DMS 273 (cell line): ENCODE results near the gene TAP1.

Experiments
- DNase-seq: peaks from one replicate; lab custom pipeline; 2025; ENCODE audit not compliant: unreplicated experiment; lab: John Stamatoyannopoulos, UW

Gene TAP1

GRCh38 chr6:32842021-32842650 lies 11.4 kb downstream of the TAP1 start:
- no peak for DNase-seq

GRCh38 chr6:32840604-32841246 lies 12.8 kb downstream of the TAP1 start:
- DNase-seq, result no peak

- no peak for DNase-seq
Observed at GRCh38 chr6:32839356-32839755, 14.1 kb downstream of the TAP1 start.

- DNase-seq, result peak; percentile 96
Observed at GRCh38 chr6:32838114-32838958, 15.2 kb downstream of the TAP1 start, which contains the start of gene TAP2. Gene TAP2, minus strand, starts transcription at chr6:32838739. Its CDS starts 506 bp downstream, at chr6:32838233.

GRCh38 chr6:32837651-32838113 lies 15.8 kb downstream of the TAP1 start:
- peak; percentile 45 for DNase-seq

- DNase-seq, result no peak
Observed at GRCh38 chr6:32836873-32837272, 16.6 kb downstream of the TAP1 start.

GRCh38 chr6:32835167-32835893 lies 18.2 kb downstream of the TAP1 start:
- no peak for DNase-seq

- no peak for DNase-seq
Observed at GRCh38 chr6:32833664-32834063, 19.8 kb downstream of the TAP1 start.

GRCh38 chr6:32832535-32832934 lies 21.0 kb downstream of the TAP1 start:
- no peak for DNase-seq

GRCh38 chr6:32830936-32831335 lies 22.6 kb downstream of the TAP1 start:
- no peak for DNase-seq

- no peak for DNase-seq
Observed at GRCh38 chr6:32830017-32830416, 23.5 kb downstream of the TAP1 start.

GRCh38 chr6:32829495-32829894 lies 24.0 kb downstream of the TAP1 start:
- no peak for DNase-seq

- DNase-seq, result no peak
Observed at GRCh38 chr6:32827025-32827424, 26.5 kb downstream of the TAP1 start.

GRCh38 chr6:32825966-32826365 lies 27.5 kb downstream of the TAP1 start:
- peak; percentile 34 for DNase-seq

GRCh38 chr6:32819729-32820128 lies 33.8 kb downstream of the TAP1 start:
- peak; percentile 49 for DNase-seq

GRCh38 chr6:32818867-32819266 lies 34.6 kb downstream of the TAP1 start:
- DNase-seq, result no peak

- peak; percentile 62 for DNase-seq
Observed at GRCh38 chr6:32816746-32817204, 36.7 kb downstream of the TAP1 start, which contains the start of gene HLA-DOB. Gene HLA-DOB, minus strand, starts transcription at chr6:32817002. Its CDS starts 51 bp downstream, at chr6:32816951.

- no peak for DNase-seq
Observed at GRCh38 chr6:32815996-32816395, 37.5 kb downstream of the TAP1 start.

- no peak for DNase-seq
Observed at GRCh38 chr6:32815115-32815514, 38.4 kb downstream of the TAP1 start.

GRCh38 chr6:32814145-32814544 lies 39.4 kb downstream of the TAP1 start:
- DNase-seq, result no peak

GRCh38 chr6:32809171-32809570 lies 44.3 kb downstream of the TAP1 start:
- no peak for DNase-seq
